Cardiac muscle cell (in vitro differentiated cells and primary cell): ENCODE data around the gene ELAVL3. TPM values are rescaled to one million over a fixed set of nuclear protein-coding genes. Genes with fewer than 3 reads are reported as not detected.
"Not testable (repeated sequence)": the region's sequence is repeated elsewhere in the genome, so short reads cannot be mapped to it uniquely, and the experiment has no call there.

ENCODE experiments used
- DNase-seq, 2 donors: peaks; one replicate each; pipeline versions ENCODE4 v3.0.0 to v3.0.0-alpha.2; 2010 to 2017; ENCODE audit warnings: low read depth in 1 of 2, low spot score in 1 of 2
- H3K27ac ChIP-seq: fragments of 200-600 bp; sonication (generic); 2 replicates; pipeline ENCODE4 v1.5.1; 2016
- H3K27me3 ChIP-seq: fragments of 200-600 bp; sonication (generic); 2 replicates; pipeline ENCODE4 v1.6.0; 2016; ENCODE audit warnings: control low read depth
- H3K36me3 ChIP-seq: fragments of 200-600 bp; sonication (generic); 2 replicates; pipeline ENCODE4 v1.5.1; 2016; ENCODE audit warnings: control low read depth
- H3K4me1 ChIP-seq: fragments of 200-600 bp; sonication (generic); 2 replicates; pipeline ENCODE4 v1.8.1; 2017; ENCODE audit warnings: low read depth, mild to moderate bottlenecking, mixed run types
- H3K4me3 ChIP-seq: fragments of 200-600 bp; sonication (generic); 2 replicates; pipeline ENCODE4 v1.5.1; 2016; ENCODE audit warnings: mild to moderate bottlenecking
- H3K9me3 ChIP-seq: fragments of 200-600 bp; sonication (generic); 2 replicates; pipeline ENCODE4 v1.5.1; 2017; ENCODE audit warnings: low read depth, mild to moderate bottlenecking, control low read depth
- CTCF ChIP-seq: IDR thresholded peaks from 2 replicates; pipeline ENCODE4 v1.5.1; 2012; ENCODE audit warnings: low read depth, mild to moderate bottlenecking, low read length
- polyA plus RNA-seq: library from polyadenylated mRNA; unstranded; fragments of >200 nt; fragmentation: Nextera tagmentation; extraction: Ambion mirVana; gene quantifications from 2 replicates; pipeline ENCODE4 v1.2.1, GENCODE V29; 2016
- total RNA-seq: library from RNA; depleted of rRNA; stranded (reverse); fragments of >200 nt; gene quantifications from 2 replicates; pipeline ENCODE4 v1.2.3, GENCODE V29; 2016

Gene ELAVL3
- total and polyA plus RNA-seq, 2 experiments from 2014 or later: 0.09 to 0.10 TPM

GRCh38 chr19:11444059-11444458, 36.8 kb downstream of the ELAVL3 start:
- Histone ChIP-seq H3K36me3 (peaks cover 8% of the 10 kb centered on the region), H3K9me3 (no peaks in the 10 kb centered on the region)
- no peak for TF ChIP-seq CTCF

GRCh38 chr19:11437955-11438354, 42.9 kb downstream of the ELAVL3 start:
- H3K27ac ChIP-seq: no peak overlapping the region
- no peaks in the 10 kb centered on the region for H3K9me3 ChIP-seq
- H3K4me1 ChIP-seq: peaks cover 9% of the 10 kb centered on the region
- no peak overlapping the region for H3K4me3 ChIP-seq
- peaks cover 15% of the 10 kb centered on the region for H3K36me3 ChIP-seq
- no peaks in the 10 kb centered on the region for H3K27me3 ChIP-seq
- TF ChIP-seq CTCF: no peak
- no peak for DNase-seq

More at GRCh38 chr19:11444059-11444458, 36.8 kb downstream of the ELAVL3 start:
- no peaks in the 10 kb centered on the region for H3K27me3 ChIP-seq
- DNase-seq: no peak
- no peak overlapping the region for H3K4me3 ChIP-seq
- H3K4me1 ChIP-seq: no peaks in the 10 kb centered on the region
- H3K27ac ChIP-seq: no peak overlapping the region

- Histone ChIP-seq H3K9me3 (no peaks in the 10 kb centered on the region), H3K36me3 (peaks cover 13% of the 10 kb centered on the region)
- DNase-seq: peak; percentile 27 to 30
These were observed 45.0 kb downstream of the ELAVL3 start for GRCh38 chr19:11435833-11436313.

GRCh38 chr19:11435057-11435832, 45.6 kb downstream of the ELAVL3 start, which contains the start of the genes ODAD3 and PRKCSH:
TSS of gene ODAD3 (minus strand) at chr19:11435121. CDS start at chr19:11435016, 105 bp downstream.
TSS of gene PRKCSH (plus strand) at chr19:11435635. CDS start at chr19:11436118, 483 bp downstream.
- Histone ChIP-seq H3K9me3 (no peaks in the 10 kb centered on the region), H3K36me3 (peaks cover 13% of the 10 kb centered on the region), H3K27me3 (no peaks in the 10 kb centered on the region), H3K4me1 (peaks cover 9% of the 10 kb centered on the region), H3K27ac (peak within 1 kb of the TSS; percentile 82), H3K4me3 (peak within 1 kb of the TSS; percentile 52)
- peak; percentile 85 for TF ChIP-seq CTCF
- peak; percentile 100 for DNase-seq

More at GRCh38 chr19:11435833-11436313, 45.0 kb downstream of the ELAVL3 start:
- no peaks in the 10 kb centered on the region for H3K27me3 ChIP-seq
- peak overlapping the region; percentile 52 for H3K4me3 ChIP-seq
- no peak for TF ChIP-seq CTCF
- H3K4me1 ChIP-seq: peaks cover 9% of the 10 kb centered on the region
- H3K27ac ChIP-seq: peak overlapping the region; percentile 44

GRCh38 chr19:11434703-11435056, 46.2 kb downstream of the ELAVL3 start:
- peaks cover 13% of the 10 kb centered on the region for H3K36me3 ChIP-seq
- no peak for DNase-seq
- TF ChIP-seq CTCF: no peak
- no peaks in the 10 kb centered on the region for H3K27me3 ChIP-seq
- H3K9me3 ChIP-seq: no peaks in the 10 kb centered on the region
- peak overlapping the region; percentile 26 for H3K4me3 ChIP-seq
- H3K27ac ChIP-seq: peak overlapping the region; percentile 82
- H3K4me1 ChIP-seq: peaks cover 9% of the 10 kb centered on the region

- H3K27ac ChIP-seq, H3K4me3 ChIP-seq, DNase-seq, H3K36me3 ChIP-seq, H3K27me3 ChIP-seq, H3K9me3 ChIP-seq, H3K4me1 ChIP-seq: not testable (repeated sequence)
These were observed 47.3 kb downstream of the ELAVL3 start for GRCh38 chr19:11433526-11433925.
